GM21717 (cell line): ENCODE measurements around the gene DHCR7.

Source experiments
- ATAC-seq: cut with Tn5 transposase; IDR thresholded peaks from one replicate; pipeline ENCODE4 v1.9.1; 2021; ENCODE audit warnings: mild to moderate bottlenecking, moderate library complexity; ENCODE audit not compliant: unreplicated experiment

Gene DHCR7

GRCh38 chr11:71421392-71421950, 26.7 kb downstream of the DHCR7 start:
- no peak for ATAC-seq

- no peak for ATAC-seq
Measured at GRCh38 chr11:71420455-71421241, 27.5 kb downstream of the DHCR7 start.

GRCh38 chr11:71418643-71419042, 29.6 kb downstream of the DHCR7 start:
- peak; percentile 83 for ATAC-seq

GRCh38 chr11:71414645-71415044, 33.5 kb downstream of the DHCR7 start:
- no peak for ATAC-seq

- ATAC-seq = no peak
Measured at GRCh38 chr11:71410363-71410966, 37.7 kb downstream of the DHCR7 start.

GRCh38 chr11:71408826-71409225, 39.4 kb downstream of the DHCR7 start:
- no peak for ATAC-seq

- no peak for ATAC-seq
Measured at GRCh38 chr11:71407356-71407755, 40.8 kb downstream of the DHCR7 start.

GRCh38 chr11:71406681-71407080, 41.5 kb downstream of the DHCR7 start:
- ATAC-seq = no peak

- ATAC-seq = no peak
Measured at GRCh38 chr11:71404209-71404608, 44.0 kb downstream of the DHCR7 start.

- ATAC-seq = no peak
Measured at GRCh38 chr11:71402878-71403277, 45.3 kb downstream of the DHCR7 start.

- no peak for ATAC-seq
Measured at GRCh38 chr11:71400216-71400615, 48.0 kb downstream of the DHCR7 start.

GRCh38 chr11:71399341-71399740, 48.9 kb downstream of the DHCR7 start:
- ATAC-seq = no peak

GRCh38 chr11:71397961-71398360, 50.2 kb downstream of the DHCR7 start:
- no peak for ATAC-seq

- no peak for ATAC-seq
Measured at GRCh38 chr11:71397331-71397860, 50.8 kb downstream of the DHCR7 start.

GRCh38 chr11:71396548-71397123, 51.6 kb downstream of the DHCR7 start:
- no peak for ATAC-seq

- no peak for ATAC-seq
Measured at GRCh38 chr11:71395774-71396173, 52.4 kb downstream of the DHCR7 start.

GRCh38 chr11:71395263-71395560, 53.0 kb downstream of the DHCR7 start:
- ATAC-seq = no peak

GRCh38 chr11:71393283-71393682, 54.9 kb downstream of the DHCR7 start:
- ATAC-seq = no peak

- no peak for ATAC-seq
Measured at GRCh38 chr11:71391796-71392195, 56.4 kb downstream of the DHCR7 start.

- ATAC-seq = no peak
Measured at GRCh38 chr11:71391352-71391751, 56.8 kb downstream of the DHCR7 start.

GRCh38 chr11:71388637-71389235, 59.5 kb downstream of the DHCR7 start:
- no peak for ATAC-seq
